GM21515 (cell line): ENCODE data around the gene MSL1.
A peak's percentile ranks its signal among the peaks of the same experiment; 100 is the strongest.

ENCODE experiments used
- ATAC-seq: cut with Tn5 transposase; IDR thresholded peaks from one replicate; pipeline ENCODE4 v1.9.1; 2021; ENCODE audit not compliant: unreplicated experiment

The MSL1 gene

GRCh38 chr17:40104594-40105486 lies 16.9 kb upstream of the MSL1 start:
- ATAC-seq: no peak

- ATAC-seq: no peak
Measured at GRCh38 chr17:40105861-40106759, 15.7 kb upstream of the MSL1 start.

- ATAC-seq: no peak
Measured at GRCh38 chr17:40106760-40107521, 14.8 kb upstream of the MSL1 start.

GRCh38 chr17:40107522-40108174 lies 14.1 kb upstream of the MSL1 start:
- ATAC-seq: no peak

GRCh38 chr17:40108970-40109824 lies 12.6 kb upstream of the MSL1 start:
- no peak for ATAC-seq

GRCh38 chr17:40110026-40110845 lies 11.5 kb upstream of the MSL1 start:
- no peak for ATAC-seq

GRCh38 chr17:40111221-40112128 lies 10.3 kb upstream of the MSL1 start:
- ATAC-seq: no peak

- ATAC-seq: no peak
Measured at GRCh38 chr17:40112191-40112711, 9.5 kb upstream of the MSL1 start.

GRCh38 chr17:40112718-40113109 lies 9.1 kb upstream of the MSL1 start:
- no peak for ATAC-seq

- peak; percentile 74 for ATAC-seq
Measured at GRCh38 chr17:40113110-40113906, 8.5 kb upstream of the MSL1 start.

- ATAC-seq: no peak
Measured at GRCh38 chr17:40113907-40114245, 7.9 kb upstream of the MSL1 start.

GRCh38 chr17:40115101-40115436 lies 6.7 kb upstream of the MSL1 start:
- ATAC-seq: no peak

- ATAC-seq: no peak
Measured at GRCh38 chr17:40122136-40122998, 596 bp downstream of the MSL1 start.

- ATAC-seq: no peak
Measured at GRCh38 chr17:40122999-40123810, 1.4 kb downstream of the MSL1 start.

- no peak for ATAC-seq
Measured at GRCh38 chr17:40123811-40124114, 2.0 kb downstream of the MSL1 start.
